Kidney glomerular epithelial cell (primary cell): ENCODE results near the gene EPX.

ENCODE experiments used
- DNase-seq: peaks from one replicate; lab custom pipeline; 2025; lab: John Stamatoyannopoulos, UW

EPX gene

DNA sequence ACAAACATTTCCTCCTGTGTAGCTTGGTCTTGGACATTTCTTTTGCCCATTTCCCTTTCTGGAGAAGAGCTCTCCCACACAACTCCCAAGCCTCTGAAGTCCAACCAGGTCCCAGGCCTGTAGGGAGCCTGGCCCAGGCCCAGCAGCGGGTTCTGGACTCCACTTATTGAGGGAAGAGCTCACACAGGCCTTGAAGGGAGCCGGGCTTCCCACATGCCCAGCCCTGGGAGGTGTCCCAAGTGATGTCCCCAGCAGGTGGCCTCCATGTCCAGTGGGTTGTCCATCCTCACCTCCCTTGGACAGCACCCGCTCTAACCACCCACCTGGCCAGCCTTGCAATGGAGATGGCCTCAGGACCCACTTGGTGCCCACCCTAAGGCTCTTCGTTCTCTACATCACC, 5.9 kb upstream of the EPX start:
- DNase-seq = no peak

DNA sequence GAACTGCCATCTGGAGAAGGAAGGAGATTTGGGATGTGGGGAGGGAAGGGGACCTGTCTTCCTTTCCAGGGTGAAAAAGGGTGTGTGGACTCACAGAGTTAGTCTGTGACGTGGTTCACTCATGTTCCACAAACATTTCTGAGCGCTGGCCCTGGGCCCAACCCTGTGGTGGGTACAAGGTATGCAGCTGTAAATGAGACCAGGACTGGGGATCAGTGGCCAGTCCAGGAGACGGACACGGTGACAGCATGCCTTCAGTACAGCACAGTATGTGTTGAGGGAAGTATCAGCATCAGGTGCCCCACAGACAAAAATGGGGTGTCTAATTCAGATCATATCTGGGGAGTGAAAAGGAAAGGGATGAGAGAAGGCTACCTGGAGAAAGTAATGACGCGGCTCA, 5.5 kb upstream of the EPX start:
- no peak for DNase-seq

DNA sequence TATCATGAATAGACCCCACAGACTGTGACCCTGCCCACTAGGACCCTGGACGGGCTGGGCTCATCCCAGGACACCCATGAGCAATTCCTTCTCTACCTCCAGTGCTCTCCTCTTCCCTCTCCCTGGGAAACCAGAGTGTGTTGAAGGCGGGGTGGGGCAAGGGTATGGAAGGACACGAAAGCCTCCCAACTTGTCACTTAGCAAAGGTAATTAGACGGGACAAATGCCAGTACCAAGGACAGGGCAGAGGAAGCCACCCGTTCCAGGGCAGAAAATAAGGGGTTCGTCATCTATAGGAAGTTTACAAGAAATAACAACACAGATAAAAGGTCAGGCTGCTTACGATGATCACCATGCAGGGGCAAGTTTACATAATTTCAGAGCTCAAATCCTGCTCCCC, 4.9 kb upstream of the EPX start:
- DNase-seq = no peak

GRCh38 chr17:58189436-58190146, 2.9 kb upstream of the EPX start:
- no peak for DNase-seq

- no peak for DNase-seq
Observed at GRCh38 chr17:58191241-58191896, 1.2 kb upstream of the EPX start.

DNA sequence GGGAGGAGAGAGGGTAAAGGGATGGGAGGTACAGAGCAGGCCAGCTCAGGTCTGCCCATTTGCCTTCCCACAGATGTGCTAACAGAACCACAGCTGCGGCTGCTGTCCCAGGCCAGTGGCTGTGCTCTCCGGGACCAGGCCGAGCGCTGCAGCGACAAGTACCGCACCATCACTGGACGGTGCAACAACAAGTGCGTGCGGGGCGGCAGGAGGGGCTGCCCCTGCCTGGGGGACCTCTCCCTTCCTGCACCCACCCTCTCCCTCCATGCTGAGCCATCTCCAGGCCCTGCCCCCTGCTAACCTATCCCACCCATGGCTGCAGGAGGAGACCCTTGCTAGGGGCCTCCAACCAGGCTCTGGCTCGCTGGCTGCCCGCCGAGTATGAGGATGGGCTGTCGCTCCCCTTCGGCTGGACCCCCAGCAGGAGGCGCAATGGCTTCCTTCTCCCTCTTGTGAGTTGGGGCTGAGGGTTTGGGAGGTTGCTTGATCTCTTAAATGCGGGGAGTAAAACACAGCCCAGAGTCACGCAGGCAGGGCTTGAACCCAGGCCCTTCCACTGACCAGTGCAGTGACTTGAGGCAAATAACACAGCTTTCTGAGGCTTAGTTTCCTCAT, 1.2 kb downstream of the EPX start:
- no peak for DNase-seq

DNA sequence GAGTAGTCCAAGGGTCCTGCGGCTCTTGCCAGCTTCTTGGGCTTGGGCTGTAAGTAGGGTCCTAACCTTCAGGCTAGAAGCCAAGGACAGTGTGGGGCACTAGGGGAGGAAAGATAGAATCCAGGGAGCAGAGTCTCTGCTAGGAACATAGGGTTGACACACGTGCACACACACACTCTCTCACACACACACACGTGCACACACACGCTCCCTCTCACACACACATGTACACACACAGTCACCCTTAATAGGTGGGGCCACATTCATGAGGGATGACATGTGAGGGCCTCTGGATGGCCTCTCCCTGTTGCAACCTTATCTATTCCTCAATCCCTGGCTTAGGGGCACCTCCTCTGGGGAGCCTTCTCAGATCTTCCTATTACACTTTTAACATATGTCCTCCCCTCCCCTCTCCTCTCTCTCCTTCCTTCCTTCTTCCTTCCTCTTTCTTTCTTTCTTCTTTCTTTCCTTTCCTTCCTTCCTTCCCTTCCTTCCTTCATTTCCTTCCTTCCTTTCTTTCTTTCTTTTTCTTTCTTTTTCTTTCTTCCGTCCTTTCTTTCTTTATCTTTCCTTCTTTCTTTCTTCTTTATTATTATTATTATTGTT, 3.1 kb downstream of the EPX start:
- no peak for DNase-seq

- DNase-seq = no peak
Observed at GRCh38 chr17:58196610-58197009, 4.1 kb downstream of the EPX start.

- DNase-seq = peak; percentile 30
Observed at GRCh38 chr17:58200024-58200633, 7.6 kb downstream of the EPX start.

- no peak for DNase-seq
Observed at GRCh38 chr17:58202859-58203258, 10.3 kb downstream of the EPX start.

DNA sequence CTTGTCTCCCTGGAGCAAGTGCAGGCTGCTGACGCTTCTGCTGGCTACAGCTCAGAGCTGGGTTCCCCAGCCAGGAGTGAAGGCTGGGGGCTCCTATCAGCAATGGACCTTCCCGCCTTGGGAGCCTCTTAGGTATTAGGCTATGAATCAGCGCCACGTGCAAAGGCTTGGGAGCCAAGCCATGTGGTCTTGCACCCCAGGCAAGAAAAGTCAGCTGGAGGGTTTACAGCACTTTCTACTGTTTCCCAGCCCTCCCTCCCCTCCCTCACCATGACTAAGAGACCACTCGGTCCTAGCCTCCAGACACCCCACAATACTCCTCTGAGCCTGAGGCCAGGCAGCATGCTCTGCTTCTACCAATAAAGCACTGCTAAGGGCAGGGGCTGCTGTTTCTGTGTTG, 12.3 kb downstream of the EPX start:
- no peak for DNase-seq

DNA sequence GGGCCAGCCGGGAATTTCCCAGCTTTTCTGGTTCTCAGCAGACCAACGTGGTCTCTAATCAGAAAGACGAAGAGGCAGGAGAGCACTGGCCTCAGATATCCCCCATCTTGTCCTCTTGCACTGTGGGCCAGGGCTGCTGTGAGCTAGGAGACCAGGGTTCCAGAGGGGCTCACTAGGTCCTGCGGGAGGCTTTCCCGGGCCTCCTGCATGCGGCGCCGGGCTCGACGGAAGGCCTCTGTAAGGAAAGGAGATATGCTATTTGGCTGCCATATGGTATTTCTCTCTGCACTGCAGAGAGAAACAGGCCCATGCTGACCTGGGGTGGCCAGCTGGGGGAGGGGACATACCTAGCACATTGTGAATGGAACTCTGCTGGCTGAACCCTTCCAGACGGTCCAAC, 13.4 kb downstream of the EPX start:
- DNase-seq = no peak

DNA sequence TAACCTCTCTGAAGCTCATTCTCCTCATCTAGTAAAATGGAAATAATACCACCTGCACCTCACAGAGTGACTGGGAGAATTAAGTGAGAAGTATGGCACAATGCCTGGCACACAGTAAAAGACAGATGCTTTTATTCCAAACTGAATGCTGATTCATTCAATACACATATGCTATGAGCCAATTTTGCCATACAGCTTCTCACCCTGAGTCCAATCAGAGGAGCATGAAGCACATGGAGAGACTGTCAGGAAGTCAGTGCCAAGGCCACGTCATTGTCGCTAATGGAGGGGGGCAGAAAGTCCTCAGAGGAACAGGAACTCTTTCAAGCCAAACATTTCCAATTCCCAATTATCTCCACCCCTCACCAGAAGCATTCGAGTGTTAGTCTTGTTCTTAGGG, 14.9 kb downstream of the EPX start:
- no peak for DNase-seq

DNA sequence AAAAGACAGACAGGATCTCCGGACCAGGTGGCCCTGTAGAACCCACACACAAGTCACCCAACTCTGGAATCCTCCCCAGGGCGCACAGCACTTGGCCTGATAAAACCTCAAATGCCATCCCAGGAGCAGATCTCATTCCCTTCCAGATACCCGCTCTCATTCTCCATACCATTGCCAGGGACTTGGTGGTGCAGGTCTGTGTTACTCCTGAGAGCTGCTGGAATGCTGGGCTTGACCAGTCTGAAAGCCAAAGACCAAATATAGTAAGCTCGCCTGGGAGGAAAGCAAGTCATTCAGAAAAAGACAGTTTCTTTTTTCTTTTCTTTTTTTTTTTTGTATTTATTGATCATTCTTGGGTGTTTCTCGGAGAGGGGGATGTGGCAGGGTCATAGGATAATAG, 15.8 kb downstream of the EPX start:
- DNase-seq = no peak

DNA sequence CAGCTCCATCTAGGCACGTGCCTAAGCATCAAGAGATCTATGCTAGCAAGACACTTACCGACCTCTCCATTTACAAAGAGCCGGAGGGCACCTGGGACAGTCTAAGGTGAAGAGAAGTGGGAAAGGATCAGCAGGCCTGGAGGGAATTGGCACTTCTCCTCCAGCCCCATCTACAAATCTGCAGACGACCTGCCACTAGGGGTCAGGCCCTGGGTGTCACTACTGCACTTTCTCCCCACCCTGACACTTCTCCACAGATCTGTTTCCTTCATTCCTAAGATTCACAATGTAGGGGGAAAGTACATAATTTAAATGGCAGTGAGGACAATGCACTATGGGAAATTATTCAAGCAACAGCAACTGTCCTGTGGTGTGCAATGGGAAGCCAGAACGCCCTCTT, 18.4 kb downstream of the EPX start:
- DNase-seq = no peak

- no peak for DNase-seq
Observed at GRCh38 chr17:58215685-58216084, 23.2 kb downstream of the EPX start.

DNA sequence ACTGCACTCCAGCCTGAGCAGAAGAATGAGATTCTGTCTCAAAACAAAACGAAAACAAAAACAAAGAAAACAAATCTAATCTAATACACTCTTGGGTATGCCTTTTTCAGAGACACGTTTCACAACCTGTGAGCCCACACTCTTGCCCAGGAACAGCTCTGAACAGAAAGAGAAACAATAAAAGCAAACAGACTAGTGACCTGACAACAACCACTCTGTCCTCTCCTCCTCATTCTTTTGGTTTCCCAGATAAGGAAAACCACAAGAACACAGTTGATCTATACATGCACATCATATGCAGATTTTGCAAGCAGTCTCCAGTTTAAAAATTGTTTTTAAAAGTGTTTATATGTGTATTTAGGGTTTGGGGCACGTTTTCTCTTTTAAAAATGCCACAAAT, 25.2 kb downstream of the EPX start:
- no peak for DNase-seq

DNA sequence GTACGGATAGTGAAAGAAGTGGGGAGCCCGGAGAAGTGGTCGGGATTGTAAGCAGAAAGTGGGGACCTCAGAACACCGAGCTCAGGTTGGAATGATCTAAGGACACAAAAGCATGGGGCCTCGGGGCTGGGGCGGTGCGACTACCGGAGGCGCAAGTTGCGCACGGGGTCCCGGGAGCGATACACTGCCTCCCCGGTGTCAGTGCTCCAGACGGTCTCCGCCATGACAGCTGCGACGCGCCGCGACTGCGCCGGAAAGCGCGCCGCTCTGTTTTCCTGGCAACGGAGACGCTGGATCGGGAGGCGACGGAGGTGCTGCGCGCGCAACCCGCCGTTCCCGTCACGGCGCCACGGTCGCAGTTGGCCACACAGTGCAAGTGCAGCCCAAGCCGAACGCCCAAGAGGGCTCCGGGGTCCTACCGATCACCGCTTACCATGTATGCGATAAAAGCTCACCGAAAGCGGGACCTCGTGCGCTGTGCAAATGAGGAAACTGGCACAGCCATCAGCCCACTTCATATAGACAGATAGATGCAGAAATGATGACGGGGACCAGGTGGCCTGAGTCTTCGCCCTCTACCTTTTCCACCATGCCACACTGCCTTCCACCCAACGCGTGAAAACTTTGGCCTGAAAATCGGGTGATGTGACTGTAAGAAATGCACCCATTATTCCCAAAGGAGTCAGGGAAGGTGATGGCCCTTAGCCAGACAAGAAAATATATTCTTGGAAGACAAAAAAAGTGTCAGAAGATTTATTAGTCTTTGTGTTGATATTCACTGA, 26.7 kb downstream of the EPX start, which contains the start of gene MKS1:
MKS1 (minus strand) TSS at position 249 of the 782 bp plus-strand sequence; CDS start at position 224, 25 bp downstream.
- DNase-seq = peak; percentile 83

GRCh38 chr17:58219789-58220183, 27.3 kb downstream of the EPX start:
- DNase-seq = no peak

DNA sequence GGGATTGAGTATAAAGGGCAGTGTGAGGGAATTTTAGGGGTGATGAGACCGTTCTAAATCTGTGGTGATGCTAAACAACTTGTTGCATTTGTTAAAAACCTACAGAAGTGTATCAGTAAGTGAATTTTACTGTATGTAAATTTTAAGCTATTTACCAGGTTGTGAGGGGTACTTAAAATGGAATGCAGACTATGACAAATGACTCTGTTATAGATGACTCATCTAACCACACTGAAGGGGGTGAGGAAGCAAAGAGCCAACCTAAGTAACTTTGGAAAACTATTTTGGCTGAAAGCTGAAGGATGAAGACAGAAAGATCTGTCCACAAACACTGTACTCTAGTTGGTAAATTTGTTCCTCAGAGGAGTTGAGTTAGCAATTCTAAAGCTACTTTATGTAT, 31.8 kb downstream of the EPX start:
- peak; percentile 66 for DNase-seq

DNA sequence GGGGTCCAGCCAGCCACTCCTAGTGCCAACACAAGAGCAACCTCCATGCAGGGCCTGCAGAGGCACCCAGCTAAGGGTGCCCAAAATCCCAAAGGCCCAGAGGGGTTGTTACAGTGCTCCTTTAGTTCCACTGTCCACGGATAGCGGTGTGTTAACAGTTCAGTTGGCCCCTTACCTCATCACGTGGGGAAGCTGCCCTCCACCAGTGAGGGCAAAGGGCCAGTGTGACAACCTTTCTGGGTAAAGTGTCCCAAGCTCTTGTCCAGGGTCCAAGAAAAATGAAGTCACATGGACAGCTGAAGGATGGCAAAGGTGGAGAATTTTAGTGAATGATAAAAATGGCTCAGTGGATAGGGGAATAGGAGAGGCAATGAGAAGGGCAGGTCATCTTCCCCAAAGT, 35.2 kb downstream of the EPX start:
- no peak for DNase-seq

GRCh38 chr17:58228679-58229078, 36.2 kb downstream of the EPX start:
- no peak for DNase-seq
